IPS-18c (cell line): ENCODE measurements around the gene NRXN2.

Experiments used
- H3K4me3 ChIP-seq: 2 replicates; pipeline ENCODE4 v1.7.0; 2013; ENCODE audit warnings: low read depth, mild to moderate bottlenecking, low read length, moderate library complexity; ENCODE audit not compliant: insufficient read depth
- H3K9me3 ChIP-seq: one replicate; pipeline ENCODE4 v1.6.1; 2013; ENCODE audit warnings: mild to moderate bottlenecking, low read length, moderate library complexity; ENCODE audit not compliant: control insufficient read depth, insufficient read depth

Gene NRXN2

DNA sequence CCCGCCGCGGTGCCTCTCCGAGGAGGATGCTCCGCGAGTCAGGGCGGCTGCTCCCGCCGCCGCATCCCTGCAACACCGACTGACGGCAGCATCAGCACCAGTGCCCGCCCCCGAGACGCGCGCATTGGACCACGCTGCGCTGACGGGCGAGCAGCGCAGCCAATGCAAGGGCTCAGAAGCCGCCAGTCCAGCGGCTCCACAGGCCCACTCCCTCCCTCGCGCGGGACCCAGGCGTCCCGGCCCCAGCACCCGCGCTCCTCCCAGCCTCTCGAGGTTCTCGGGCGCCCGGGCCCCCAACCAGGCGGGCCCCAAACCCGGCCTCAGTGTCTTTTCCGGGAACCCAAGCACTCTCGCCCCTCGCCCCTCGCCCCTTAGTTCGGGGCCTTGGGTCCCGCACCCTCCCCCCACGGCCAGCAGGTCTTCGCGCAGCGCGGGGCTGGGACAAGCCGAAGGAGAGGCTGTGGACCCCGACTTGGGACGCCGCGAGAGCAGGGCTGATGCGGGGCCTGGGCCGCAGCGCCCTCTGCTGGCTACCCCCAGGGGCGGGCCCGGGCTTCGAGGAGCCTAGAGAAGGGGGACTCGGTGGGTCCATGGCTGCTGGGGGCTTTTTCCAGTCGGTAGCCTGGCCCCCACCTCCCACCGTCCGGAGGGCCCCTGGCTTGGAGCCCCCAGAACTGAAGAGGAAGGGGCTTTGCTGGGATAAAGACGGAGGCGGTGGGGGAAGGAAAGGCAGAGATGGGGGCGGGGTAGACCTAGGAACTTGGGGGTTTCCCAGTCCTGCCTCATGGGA is at the start of gene NRXN2:
Gene NRXN2, minus strand, starts transcription at position 81 of the 790 bp plus-strand sequence. CDS start 9,498 bp downstream, outside the sequence.
- no peaks in the 10 kb centered on the region for H3K9me3 ChIP-seq
- H3K4me3 ChIP-seq = peak within 1 kb of the TSS; percentile 86

DNA sequence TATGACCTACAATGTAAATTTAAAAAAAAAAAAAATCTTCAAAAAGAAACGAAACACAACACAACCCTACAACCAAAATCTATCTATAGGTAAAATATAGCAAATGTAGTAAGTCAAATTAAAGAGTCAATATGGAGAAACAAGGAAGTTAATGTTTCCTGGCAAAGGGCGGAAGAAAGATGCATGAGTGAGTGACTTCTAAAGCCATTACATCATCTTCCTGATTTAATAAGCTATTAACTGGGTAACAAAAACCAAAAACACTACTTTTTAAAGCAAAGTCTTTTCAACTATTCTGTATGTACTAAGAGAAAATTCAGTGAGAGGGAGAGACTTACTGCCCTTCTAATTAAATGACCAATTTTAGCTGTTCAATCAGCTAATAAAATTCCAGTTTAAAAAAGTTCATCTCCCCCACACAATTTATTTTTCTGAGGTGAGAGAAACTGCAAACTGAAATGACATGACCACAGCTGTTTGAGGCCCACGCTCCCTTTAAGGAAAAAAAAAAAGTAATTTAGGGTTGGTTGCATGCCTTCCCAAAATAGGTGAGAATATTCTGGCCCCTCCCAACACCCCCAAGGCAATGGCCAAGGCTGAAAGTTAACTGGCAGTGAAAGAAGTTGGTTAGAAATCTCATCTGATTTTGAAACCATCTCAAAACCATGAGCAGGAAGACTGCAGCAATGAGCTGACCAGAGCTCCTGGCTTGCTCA is 49.5 kb upstream of the NRXN2 start:
- no peak overlapping the region for H3K4me3 ChIP-seq
- no peaks in the 10 kb centered on the region for H3K9me3 ChIP-seq

DNA sequence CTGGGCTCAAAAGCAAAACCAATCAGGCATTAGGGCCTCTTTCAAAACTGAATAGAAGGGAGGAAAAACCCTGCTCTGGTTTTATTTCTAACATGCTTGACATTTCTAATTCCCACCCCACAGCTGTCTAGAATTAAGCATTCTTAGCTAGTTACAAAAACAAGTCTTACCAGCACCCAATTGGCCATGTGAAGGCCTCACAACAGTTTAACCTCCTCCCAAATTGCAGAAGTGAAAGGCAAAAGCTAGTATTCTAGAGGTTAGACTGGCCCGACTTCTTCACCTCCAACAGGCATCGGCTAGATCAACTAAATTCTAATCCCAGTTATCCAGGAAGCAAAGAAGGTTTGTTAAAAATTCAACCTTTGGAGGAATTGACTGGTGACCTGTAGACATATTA is 48.9 kb upstream of the NRXN2 start:
- H3K9me3 ChIP-seq = no peaks in the 10 kb centered on the region
- H3K4me3 ChIP-seq = no peak overlapping the region

- no peak overlapping the region for H3K4me3 ChIP-seq
- no peaks in the 10 kb centered on the region for H3K9me3 ChIP-seq
Measured at GRCh38 chr11:64770120-64770519, 47.1 kb upstream of the NRXN2 start.

DNA sequence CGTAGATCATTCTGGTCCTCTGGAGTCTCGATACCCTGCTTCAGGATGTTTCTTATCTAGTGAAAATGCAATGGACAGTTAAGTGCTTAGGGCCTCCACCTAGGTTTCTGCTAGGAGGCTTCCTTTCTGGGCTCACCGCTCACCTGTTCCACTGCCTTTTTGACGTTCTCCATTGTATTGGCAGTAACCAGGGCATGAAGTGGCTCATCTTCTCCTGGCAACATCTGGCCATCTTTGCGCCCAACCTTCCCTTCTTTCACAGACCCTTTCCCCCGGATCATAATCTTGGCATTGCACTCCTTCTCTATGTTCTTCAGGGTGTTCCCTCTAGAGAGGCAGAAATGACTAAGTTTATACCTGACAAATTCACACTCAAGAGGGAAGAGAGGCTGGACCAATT is 46.3 kb upstream of the NRXN2 start:
- no peaks in the 10 kb centered on the region for H3K9me3 ChIP-seq
- H3K4me3 ChIP-seq = no peak overlapping the region

GRCh38 chr11:64768300-64768694 is 45.3 kb upstream of the NRXN2 start:
- Histone ChIP-seq H3K4me3 (no peak overlapping the region), H3K9me3 (no peaks in the 10 kb centered on the region)

DNA sequence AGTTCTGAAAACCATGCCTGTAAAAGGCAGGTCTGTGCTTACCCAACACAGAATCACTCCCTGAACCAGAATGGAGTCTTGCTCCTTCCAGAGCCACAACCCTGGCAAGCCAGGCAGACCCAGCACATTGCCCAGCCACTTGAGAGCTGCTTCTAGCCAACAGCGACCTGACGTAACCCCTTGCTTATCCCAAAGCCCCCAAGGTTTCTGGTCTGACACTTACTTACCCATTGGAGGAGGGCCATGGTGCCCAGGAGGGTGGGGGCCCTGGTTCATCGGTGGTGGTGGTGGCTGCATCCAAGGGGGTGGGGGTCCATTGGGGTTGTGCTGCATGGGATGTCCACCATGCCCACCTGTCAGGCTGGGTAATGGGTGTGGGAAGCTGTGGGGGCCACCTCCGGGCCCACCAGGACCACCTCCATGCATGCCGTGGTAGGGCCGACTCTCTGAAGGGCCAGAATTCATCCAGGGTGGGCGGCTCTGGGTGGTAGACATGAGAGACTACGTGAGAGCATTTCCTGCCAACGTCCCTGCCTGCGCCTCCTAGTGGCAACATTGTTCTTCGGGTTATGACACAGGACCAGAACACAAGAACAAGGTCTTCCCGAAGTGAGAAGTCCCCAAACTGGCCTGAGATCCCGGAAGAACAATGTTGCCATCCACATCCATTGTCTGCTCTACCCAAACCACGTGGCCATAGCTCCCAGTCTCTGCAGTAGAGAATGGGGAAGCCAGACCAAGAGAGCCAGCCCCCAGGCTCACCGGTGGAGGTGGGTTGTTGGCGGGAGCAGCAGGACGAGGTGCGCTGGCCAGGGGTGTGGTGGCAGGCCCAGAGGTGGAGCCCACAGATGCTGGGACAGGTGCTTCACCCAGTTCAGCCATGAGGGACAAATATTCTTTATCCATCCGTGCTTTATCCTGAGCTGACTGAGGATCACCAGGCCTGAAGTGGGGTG is 44.6 kb upstream of the NRXN2 start:
- H3K9me3 ChIP-seq = no peaks in the 10 kb centered on the region
- H3K4me3 ChIP-seq = peak overlapping the region; percentile 6; the same call in 1 of the 2 replicates

DNA sequence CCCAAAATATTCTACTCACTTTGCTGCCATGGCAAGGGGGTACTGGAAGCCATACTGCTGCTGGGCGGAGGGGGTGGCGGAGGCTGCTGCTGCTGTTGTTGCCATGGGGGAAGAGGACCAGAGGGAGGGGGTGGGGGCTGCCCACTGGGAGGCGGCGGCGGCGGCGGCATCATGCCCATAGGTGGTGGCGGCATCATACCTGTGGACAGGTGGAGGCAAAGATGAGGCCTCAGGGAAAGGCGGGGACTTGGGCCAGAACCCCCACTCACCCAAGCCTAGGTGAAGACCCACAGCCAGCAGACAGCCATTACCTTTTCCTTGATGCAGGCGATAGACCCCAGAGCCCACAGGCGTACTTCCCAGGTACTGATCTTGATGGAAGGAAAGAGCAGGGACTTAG is 43.9 kb upstream of the NRXN2 start:
- Histone ChIP-seq H3K9me3 (no peaks in the 10 kb centered on the region), H3K4me3 (no peak overlapping the region)

DNA sequence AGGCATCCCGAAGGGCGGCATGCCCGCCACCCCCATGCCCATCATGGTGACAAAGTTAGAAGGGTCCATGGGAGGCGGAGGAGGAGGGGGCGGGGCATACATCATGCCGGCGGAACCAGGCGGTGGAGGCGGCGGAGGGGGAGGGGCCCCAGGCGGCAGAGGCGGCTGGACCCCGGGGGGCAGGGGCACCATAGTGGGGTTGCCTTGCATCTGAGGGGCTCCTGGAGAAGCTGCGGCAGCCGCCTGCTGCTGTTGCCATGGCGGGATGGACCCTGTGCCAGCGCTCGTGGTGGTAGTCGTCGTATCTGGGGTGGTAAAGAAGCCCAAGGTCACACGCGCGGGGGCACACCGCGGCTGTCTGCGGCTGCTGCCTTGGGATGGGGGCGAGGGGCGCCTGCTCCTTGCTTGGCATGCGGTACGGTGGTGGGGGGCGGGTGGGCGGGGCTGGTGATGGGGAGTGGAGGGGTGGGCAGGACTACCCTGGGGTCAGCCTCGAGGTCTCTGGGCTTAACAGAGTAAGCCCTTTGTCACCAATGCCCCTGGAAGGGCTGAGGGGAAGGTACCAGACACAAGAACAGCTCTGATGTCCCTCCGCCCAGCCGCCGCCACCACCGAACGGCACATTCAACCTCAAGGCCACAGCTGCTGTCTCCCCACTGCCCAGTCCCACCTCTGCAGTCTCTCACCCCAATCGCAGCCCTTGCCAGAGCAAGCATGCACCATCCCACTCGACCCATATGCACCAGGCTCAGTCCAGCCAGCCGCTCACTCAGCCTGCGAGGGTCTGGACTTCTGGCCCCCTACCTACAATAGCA is 43.1 kb upstream of the NRXN2 start:
- Histone ChIP-seq H3K4me3 (no peak overlapping the region), H3K9me3 (no peaks in the 10 kb centered on the region)

DNA sequence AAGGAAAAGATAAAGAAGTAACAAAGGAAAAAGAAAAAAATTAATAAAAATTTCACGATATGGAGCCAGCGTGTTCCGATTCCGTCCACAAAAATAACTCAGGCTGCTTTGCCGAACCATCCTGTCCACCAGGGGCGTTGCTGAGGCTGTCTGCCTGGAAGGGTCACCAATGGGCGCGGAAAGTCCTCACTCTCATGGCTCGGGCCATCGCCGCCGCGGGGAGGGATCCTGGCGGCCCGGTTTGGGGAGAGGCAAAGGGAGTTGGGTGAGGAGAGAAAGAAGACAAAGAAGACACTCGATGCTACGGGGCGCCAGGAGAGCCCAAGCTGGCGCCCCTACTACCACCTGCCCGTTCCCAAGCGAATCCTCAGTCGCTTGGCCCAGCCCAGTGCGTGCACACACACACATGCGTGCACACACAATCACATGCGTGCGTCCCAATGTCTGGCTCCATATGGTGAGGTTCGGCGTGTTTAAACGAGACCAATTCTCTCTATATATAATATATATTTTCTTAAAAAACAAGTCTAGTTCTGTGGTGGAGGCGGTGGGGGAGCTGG is 42.4 kb upstream of the NRXN2 start:
- Histone ChIP-seq H3K9me3 (no peaks in the 10 kb centered on the region), H3K4me3 (no peak overlapping the region; the same call in 1 of the 2 replicates)

DNA sequence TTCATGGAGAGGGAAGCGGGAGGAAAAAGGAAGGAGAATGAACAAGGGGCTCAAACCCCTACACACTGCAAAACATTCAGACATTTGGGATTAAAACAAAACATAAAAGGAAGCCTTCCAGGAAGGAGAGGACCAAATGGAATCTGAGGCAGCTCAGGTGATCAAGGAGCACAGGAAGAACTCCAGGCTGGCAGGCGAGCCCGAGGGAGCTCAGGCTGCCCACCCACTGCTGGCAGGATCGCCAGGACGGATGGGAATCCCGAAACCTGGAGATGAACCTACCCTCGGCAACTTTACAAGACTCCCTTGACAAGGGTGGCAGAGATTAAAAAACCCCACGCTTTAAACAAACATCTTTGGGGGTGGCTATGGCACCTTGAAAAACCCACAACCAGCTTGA is 41.8 kb upstream of the NRXN2 start:
- Histone ChIP-seq H3K4me3 (no peak overlapping the region), H3K9me3 (no peaks in the 10 kb centered on the region)

GRCh38 chr11:64764040-64764611 is 41.1 kb upstream of the NRXN2 start:
- Histone ChIP-seq H3K4me3 (0 out of 2 replicates have a peak overlapping the region, but pooled peaks have one; percentile 4), H3K9me3 (no peaks in the 10 kb centered on the region)

GRCh38 chr11:64763526-64764039 is 40.6 kb upstream of the NRXN2 start:
- H3K4me3 ChIP-seq = peak overlapping the region; percentile 4; the same call in 1 of the 2 replicates
- H3K9me3 ChIP-seq = no peaks in the 10 kb centered on the region

DNA sequence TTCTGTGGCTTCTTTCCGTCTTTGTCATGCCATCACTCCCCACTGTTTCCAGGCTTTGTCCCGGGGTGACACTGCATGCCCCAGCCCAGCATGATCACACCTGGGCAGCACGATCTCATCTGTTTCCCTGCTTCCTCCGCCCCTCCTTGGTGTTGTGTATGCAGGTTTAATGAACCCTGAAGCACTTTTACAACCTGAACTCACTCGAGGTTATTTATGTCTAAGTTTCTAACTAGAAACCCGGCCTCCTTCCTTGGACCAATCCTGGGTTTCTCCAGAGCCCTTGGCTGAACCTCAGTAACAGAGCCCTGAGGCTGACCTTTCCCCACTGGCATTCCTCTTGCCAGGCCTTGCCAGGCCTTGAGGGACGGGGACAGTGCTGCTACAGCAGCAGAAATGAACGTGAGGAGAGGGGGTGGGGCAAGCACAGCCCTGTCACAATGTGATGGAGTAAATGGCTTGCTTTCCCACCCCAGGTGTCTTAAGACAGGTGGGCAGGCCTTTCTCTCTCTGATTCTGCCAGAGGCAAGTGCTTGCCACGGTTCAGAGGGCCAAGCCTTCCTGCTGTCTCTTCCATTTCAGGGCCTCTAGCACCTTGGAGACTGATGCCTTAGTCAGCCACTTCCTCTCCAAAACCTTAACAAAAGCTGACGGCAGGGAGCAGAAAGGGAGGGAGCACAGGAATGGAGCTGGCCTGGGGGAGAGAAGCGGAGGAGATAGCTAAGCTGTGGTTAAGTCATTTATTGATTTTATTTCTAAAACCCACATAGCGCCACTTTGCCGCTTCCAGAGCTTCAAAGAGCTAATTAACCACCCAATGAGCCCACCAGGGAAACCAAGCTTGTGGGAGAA is 39.9 kb upstream of the NRXN2 start:
- Histone ChIP-seq H3K9me3 (no peaks in the 10 kb centered on the region), H3K4me3 (no peak overlapping the region)

GRCh38 chr11:64762277-64762673 is 39.3 kb upstream of the NRXN2 start:
- H3K9me3 ChIP-seq = no peaks in the 10 kb centered on the region
- peak overlapping the region; percentile 22; the same call in 1 of the 2 replicates for H3K4me3 ChIP-seq
